Activated naive CD4-positive, alpha-beta T cell treated with anti-CD3 and anti-CD28 coated beads for 36 hours (primary cell): Measurements from ENCODE around the gene PRAC1. TPM values are rescaled to one million over a fixed set of nuclear protein-coding genes. Genes with fewer than 3 reads are reported as not detected.

Experiments
- CTCF ChIA-PET: fragments of 350-600 bp; sonication (Branson Sonifier 250); formaldehyde crosslinking; loops from one replicate; lab custom pipeline; 2021; ENCODE audit warnings: antibody characterized with exemption; lab: Charles Lee
- DNase-seq: peaks from one replicate; pipeline ENCODE4 v3.0.0-alpha.2; 2020
- H3K27ac Mint-ChIP-seq: one replicate; pipeline ENCODE4 v1.8.0; 2021; ENCODE audit warnings: mild to moderate bottlenecking, mixed read lengths
- H3K27me3 Mint-ChIP-seq: one replicate; pipeline ENCODE4 v1.8.0; 2021; ENCODE audit warnings: low read depth, mixed read lengths
- H3K36me3 Mint-ChIP-seq: one replicate; pipeline ENCODE4 v1.8.0; 2021; ENCODE audit warnings: low read depth, mixed read lengths
- H3K4me1 Mint-ChIP-seq: one replicate; pipeline ENCODE4 v1.8.0; 2021; ENCODE audit warnings: low read depth, mixed read lengths
- H3K4me3 Mint-ChIP-seq: one replicate; pipeline ENCODE4 v1.8.0; 2021; ENCODE audit warnings: mild to moderate bottlenecking, moderate library complexity, mixed read lengths
- H3K9me3 Mint-ChIP-seq: one replicate; pipeline ENCODE4 v1.8.0; 2021; ENCODE audit warnings: mixed read lengths
- intact Hi-C: fragments of 100-400 bp; cut with micrococcal nuclease; formaldehyde crosslinking; loops from one replicate; pipeline ENCODE4 v1.15.1; 2023
- microRNA-seq: library from miRNA; unstranded; fragments of <30 nt; microRNA quantifications from one replicate; pipeline ENCODE4 v1.2.0, GENCODE V29; 2022; ENCODE audit warnings: borderline microRNAs expressed, borderline replicate concordance
- total RNA-seq, 2 experiments: library from RNA; stranded (reverse); gene quantifications; one replicate each; pipeline ENCODE4 v1.2.3, GENCODE V29; 2021

PRAC1 gene
- total RNA-seq, 2 experiments from 2014 or later, result not detected

GRCh38 chr17:48676963-48677558 is 45.3 kb downstream of the PRAC1 start:
- H3K4me1 Mint-ChIP-seq, result peaks cover 4% of the 10 kb centered on the region
- no peaks in the 10 kb centered on the region for H3K9me3 Mint-ChIP-seq
- CTCF ChIA-PET, result interaction anchor here (0.6 to 4.8 kb wide), 10 partner anchors 8 to 208 kb away, joined by 3 to 46 read pairs (median 3); no protein-coding TSS in a partner anchor
- intact Hi-C loops, result loop anchor here (5.0 kb wide), 1 partner anchor 130 kb away; no protein-coding TSS in a partner anchor
- DNase-seq, result no peak
- H3K36me3 Mint-ChIP-seq, result no peaks in the 10 kb centered on the region
- peaks cover 25% of the 10 kb centered on the region for H3K27me3 Mint-ChIP-seq
- H3K4me3 Mint-ChIP-seq, result no peak overlapping the region
- no peak overlapping the region for H3K27ac Mint-ChIP-seq

- CTCF ChIA-PET, result interaction anchor here (0.6 to 1.8 kb wide), 13 partner anchors 15 to 575 kb away, joined by 3 to 7 read pairs (median 3); no protein-coding TSS in a partner anchor
- Mint-ChIP-seq H3K27ac (no peak overlapping the region), H3K4me3 (no peak overlapping the region), H3K4me1 (no peaks in the 10 kb centered on the region), H3K36me3 (no peaks in the 10 kb centered on the region), H3K9me3 (no peaks in the 10 kb centered on the region), H3K27me3 (peaks cover 14% of the 10 kb centered on the region)
- intact Hi-C loops, result no loop called here
- DNase-seq, result no peak
Measured at GRCh38 chr17:48672340-48672739, 50.0 kb downstream of the PRAC1 start.

Small RNAs within 50 kb of the gene (microRNA-seq; reads per million reads assigned to microRNA genes)
- gene MIR3185, result not detected

Other genes starting within 250 kb of the PRAC1 start
- gene HOXB1, start 191.5 kb downstream of the PRAC1 start, total RNA-seq, result not detected
- gene HOXB2, start 177.4 kb downstream of the PRAC1 start, total RNA-seq, result 10 to 100 TPM; 15.6 to 18.2 TPM
- 1 to 10 TPM; 2.3 to 2.5 TPM for gene HOXB4, start 144.2 kb downstream of the PRAC1 start, total RNA-seq
- 1 to 10 TPM; 2.0 TPM for gene HOXB3, start 132.3 kb downstream of the PRAC1 start, total RNA-seq
- not detected for gene HOXB5, start 128.7 kb downstream of the PRAC1 start, total RNA-seq
- not detected for gene HOXB6, start 117.5 kb downstream of the PRAC1 start, total RNA-seq
- under 1 TPM in 1 of 2 experiments, not detected in 1; 0.29 TPM for gene HOXB7, start 111.5 kb downstream of the PRAC1 start, total RNA-seq
- gene HOXB8, start 107.2 kb downstream of the PRAC1 start, total RNA-seq, result not detected
- 1 to 10 TPM; 6.7 to 6.9 TPM for gene HOXB9, start 96.2 kb downstream of the PRAC1 start, total RNA-seq
- gene PRAC2, start 667 bp upstream of the PRAC1 start, total RNA-seq, result not detected
- not detected for gene HOXB13, start 6.2 kb upstream of the PRAC1 start, total RNA-seq
- gene TTLL6, start 94.7 kb upstream of the PRAC1 start, total RNA-seq, result not detected
- 10 to 100 TPM; 78.2 to 80.3 TPM for gene CALCOCO2, start 108.5 kb upstream of the PRAC1 start, total RNA-seq
- gene ATP5MC1, start 170.3 kb upstream of the PRAC1 start, total RNA-seq, result 100 to 1,000 TPM; 144 to 149 TPM
- gene UBE2Z, start 185.9 kb upstream of the PRAC1 start, total RNA-seq, result 10 to 100 TPM; 76.1 to 76.9 TPM
- gene SNF8, start 222.3 kb upstream of the PRAC1 start, total RNA-seq, result 10 to 100 TPM; 90.3 to 96.3 TPM
- gene GIP, start 246.1 kb upstream of the PRAC1 start, total RNA-seq, result not detected